ENCODE results near the gene BRAT1. TPM values are rescaled to one million over a fixed set of nuclear protein-coding genes. Genes with fewer than 3 reads are reported as not detected.

BRAT1 gene
- total and polyA plus RNA-seq, 2 experiments from 2014 or later, result 19.2 to 45.0 TPM

DNA sequence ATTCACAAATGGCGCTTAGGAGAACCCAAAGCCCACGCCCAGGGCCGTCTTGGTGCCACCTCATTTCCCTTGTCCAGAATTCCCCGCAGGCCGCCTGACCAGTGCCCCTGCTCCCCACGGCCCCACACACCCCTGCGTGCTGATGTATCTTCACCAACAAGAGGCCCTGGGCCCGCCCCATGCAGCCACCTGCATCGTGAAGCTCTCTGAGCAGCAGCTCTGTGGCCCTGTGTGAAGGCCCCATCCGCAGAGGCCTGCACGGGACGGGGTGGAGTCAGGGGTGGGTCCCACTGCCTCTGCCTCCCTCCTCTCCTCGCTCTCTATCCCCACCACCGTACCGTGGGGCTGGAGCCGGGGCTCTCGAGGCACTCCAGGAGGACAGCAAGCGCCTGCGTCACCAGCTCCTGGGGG is 14.7 kb downstream of the BRAT1 start:
- no peak for TF ChIP-seq EZH2 (IDR thresholded peaks at IDR 0.05; ENCODE audit: borderline replicate concordance)
- no peak for TF ChIP-seq CTCF (IDR thresholded peaks at IDR 0.05; ENCODE audit: poor library complexity)
- no peaks in the 10 kb centered on the region for H3K27me3 ChIP-seq
- no peak overlapping the region for H3K27ac ChIP-seq
- no peaks in the 10 kb centered on the region for H3K79me2 ChIP-seq
- no peaks in the 10 kb centered on the region for H3K9me2 ChIP-seq (replicated peaks; ENCODE audit: insufficient read depth)
- H3K4me1 ChIP-seq (ENCODE audit: insufficient read depth), result no peaks in the 10 kb centered on the region
- no peak for DNase-seq (ENCODE audit: low spot score)
- no peaks in the 10 kb centered on the region for H4K20me1 ChIP-seq (ENCODE audit: insufficient read depth, poor library complexity, severe bottlenecking)
- no peak overlapping the region for H2AFZ ChIP-seq
- H3K9me3 ChIP-seq (ENCODE audit: low read depth), result no peaks in the 10 kb centered on the region
- H3K4me3 ChIP-seq, result no peak overlapping the region
- WGBS (ENCODE audit: low lambda C conversion rate, missing lambda C conversion rate), result 89% methylated on average over 12 of the region's 19 CpGs
- no peaks in the 10 kb centered on the region for H3K36me3 ChIP-seq (replicated peaks; ENCODE audit: insufficient read depth, low read depth)
- H3K4me2 ChIP-seq, result no peak overlapping the region

- no peak overlapping the region for H2AFZ ChIP-seq
- H3K79me2 ChIP-seq, result no peaks in the 10 kb centered on the region
- H3K36me3 ChIP-seq (replicated peaks; ENCODE audit: insufficient read depth, low read depth), result no peaks in the 10 kb centered on the region
- no peak for DNase-seq (ENCODE audit: low spot score)
- no peak overlapping the region for H3K4me3 ChIP-seq
- H3K9me3 ChIP-seq (ENCODE audit: low read depth), result no peaks in the 10 kb centered on the region
- H3K27me3 ChIP-seq, result no peaks in the 10 kb centered on the region
- WGBS (ENCODE audit: low lambda C conversion rate, missing lambda C conversion rate), result 97% methylated on average over 7 of the region's 7 CpGs
- H3K9me2 ChIP-seq (replicated peaks; ENCODE audit: insufficient read depth), result no peaks in the 10 kb centered on the region
- no peaks in the 10 kb centered on the region for H4K20me1 ChIP-seq (ENCODE audit: insufficient read depth, poor library complexity, severe bottlenecking)
- no peak overlapping the region for H3K27ac ChIP-seq
- TF ChIP-seq EZH2 (IDR thresholded peaks at IDR 0.05; ENCODE audit: borderline replicate concordance) (no peak), EZH2phosphoT487 (IDR thresholded peaks at IDR 0.05; ENCODE audit: low read depth, severe bottlenecking, unreplicated experiment) (no peak), CTCF (IDR thresholded peaks at IDR 0.05; ENCODE audit: poor library complexity) (no peak)
- H3K4me2 ChIP-seq, result no peak overlapping the region
- no peaks in the 10 kb centered on the region for H3K4me1 ChIP-seq (ENCODE audit: insufficient read depth)
These were observed 15.2 kb downstream of the BRAT1 start for GRCh38 chr7:2540133-2540532.

GRCh38 chr7:2539031-2539911 is 16.1 kb downstream of the BRAT1 start:
- Histone ChIP-seq H3K4me3 (no peak overlapping the region), H3K36me3 (replicated peaks; ENCODE audit: insufficient read depth, low read depth) (no peaks in the 10 kb centered on the region), H3K27ac (no peak overlapping the region), H3K4me2 (no peak overlapping the region), H4K20me1 (ENCODE audit: insufficient read depth, poor library complexity, severe bottlenecking) (no peaks in the 10 kb centered on the region), H3K79me2 (no peaks in the 10 kb centered on the region), H3K27me3 (no peaks in the 10 kb centered on the region), H2AFZ (no peak overlapping the region), H3K4me1 (ENCODE audit: insufficient read depth) (no peaks in the 10 kb centered on the region), H3K9me2 (replicated peaks; ENCODE audit: insufficient read depth) (no peaks in the 10 kb centered on the region), H3K9me3 (ENCODE audit: low read depth) (no peaks in the 10 kb centered on the region)
- 96% methylated on average over 32 of the region's 32 CpGs for WGBS (ENCODE audit: low lambda C conversion rate, missing lambda C conversion rate)
- no peak for DNase-seq (ENCODE audit: low spot score)
- TF ChIP-seq EZH2 (IDR thresholded peaks at IDR 0.05; ENCODE audit: borderline replicate concordance) (no peak), CTCF (IDR thresholded peaks at IDR 0.05; ENCODE audit: poor library complexity) (no peak), EZH2phosphoT487 (IDR thresholded peaks at IDR 0.05; ENCODE audit: low read depth, severe bottlenecking, unreplicated experiment) (no peak)

Measured in hepatocyte (in vitro differentiated cells).